ENCODE results near the gene TIAL1.
"Not testable (repeated sequence)": the region's sequence is repeated elsewhere in the genome, so short reads cannot be mapped to it uniquely, and the experiment has no call there.

The TIAL1 gene

GRCh38 chr10:119596537-119597404 is at the start of gene TIAL1:
TSS of gene TIAL1 (minus strand) at chr10:119596964. CDS start at chr10:119596465, 499 bp downstream.
- DNase-seq = peak; percentile 89

- no peak for DNase-seq
Measured at GRCh38 chr10:119644994-119645393, 48.2 kb upstream of the TIAL1 start.

- no peak for DNase-seq
Measured at GRCh38 chr10:119644205-119644814, 47.5 kb upstream of the TIAL1 start.

GRCh38 chr10:119643306-119644204 is 46.8 kb upstream of the TIAL1 start:
- no peak for DNase-seq

- DNase-seq = no peak
Measured at GRCh38 chr10:119642556-119643111, 45.9 kb upstream of the TIAL1 start.

- DNase-seq = no peak
Measured at GRCh38 chr10:119640875-119641526, 44.2 kb upstream of the TIAL1 start.

- DNase-seq = no peak
Measured at GRCh38 chr10:119640384-119640783, 43.6 kb upstream of the TIAL1 start.

GRCh38 chr10:119638982-119639381 is 42.2 kb upstream of the TIAL1 start:
- DNase-seq = no peak

- no peak for DNase-seq
Measured at GRCh38 chr10:119637631-119638030, 40.9 kb upstream of the TIAL1 start.

GRCh38 chr10:119634219-119634544 is 37.4 kb upstream of the TIAL1 start:
- no peak for DNase-seq

- no peak for DNase-seq
Measured at GRCh38 chr10:119633538-119634218, 36.9 kb upstream of the TIAL1 start.

- no peak for DNase-seq
Measured at GRCh38 chr10:119630300-119630699, 33.5 kb upstream of the TIAL1 start.

GRCh38 chr10:119625570-119626280 is 29.0 kb upstream of the TIAL1 start:
- DNase-seq = no peak

- DNase-seq = no peak
Measured at GRCh38 chr10:119621078-119621384, 24.3 kb upstream of the TIAL1 start.

GRCh38 chr10:119620241-119621077 is 23.7 kb upstream of the TIAL1 start:
- no peak for DNase-seq

GRCh38 chr10:119619811-119620210 is 23.0 kb upstream of the TIAL1 start:
- DNase-seq = not testable (repeated sequence)

GRCh38 chr10:119619215-119619614 is 22.5 kb upstream of the TIAL1 start:
- DNase-seq = no peak

- no peak for DNase-seq
Measured at GRCh38 chr10:119616882-119617570, 20.3 kb upstream of the TIAL1 start.

GRCh38 chr10:119614686-119615085 is 17.9 kb upstream of the TIAL1 start:
- DNase-seq = no peak

- no peak for DNase-seq
Measured at GRCh38 chr10:119613741-119614140, 17.0 kb upstream of the TIAL1 start.

All from activated effector memory CD4-positive, alpha-beta T cell treated with Interleukin-2 at 50 U/mL for 16 hours (primary cell).